HepG2 (cell line): Measurements from ENCODE around the gene BACH1. TPM values are rescaled to one million over a fixed set of nuclear protein-coding genes. Genes with fewer than 3 reads are reported as not detected.
A peak's percentile ranks its signal among the peaks of the same experiment; 100 is the strongest.

Experiments used
- ATAC-seq: fragments of 200-7000 bp; cut with Tn5 transposase; 3 replicates; pipeline ENCODE4 v1.9.1; 2020; ENCODE audit warnings: mild to moderate bottlenecking, moderate library complexity
- BruUV-seq: library from RNA; stranded (reverse); fragments of 400-500 nt; replicated peaks from 2 replicates; lab custom pipeline; 2021; lab: Mats Ljungman, UMichigan
- CTCF ChIA-PET: fragments of 300-600 bp; formaldehyde crosslinking; extraction: SDS; loops from one replicate; lab custom pipeline; 2021; ENCODE audit warnings: low total read pairs, inconsistent platforms, low intra/inter-chr PET ratio; lab: Yijun Ruan, JAX
- POLR2A ChIA-PET: fragments of 350-600 bp; sonication (Branson Sonifier 250); formaldehyde crosslinking; loops from one replicate; lab custom pipeline; 2020; ENCODE audit warnings: antibody characterized with exemption, inconsistent platforms; lab: Yijun Ruan, JAX
- DNase-seq: peaks from one replicate; pipeline ENCODE4 v3.0.0-alpha.2; 2015; ENCODE audit warnings: low spot score
- FAIRE-seq: peaks from 3 replicates; lab custom pipeline; 2011; peaks lifted over from hg19 to GRCh38; lab: Jason Lieb, UNC
- H2AFZ ChIP-seq: one replicate; pipeline ENCODE4 v1.6.1; 2011; ENCODE audit warnings: low read length, inconsistent platforms
- H3K27ac ChIP-seq: fragments of 300-600 bp; 3 replicates; pipeline ENCODE4 v1.8.0; 2011; ENCODE audit warnings: mixed run types, mild to moderate bottlenecking, mixed read lengths, low read length, inconsistent platforms; ENCODE audit not compliant: insufficient read depth; ENCODE audit errors: extremely low read length
- H3K27me3 ChIP-seq, 2 experiments: fragments of 200-600 bp in 1 of 2; 2 replicates in 1 of 2; 3 replicates in 1 of 2; pipeline versions ENCODE4 v1.6.0 to v1.8.0; 2011; ENCODE audit warnings: low read length in 2 of 2, mild to moderate bottlenecking in 2 of 2, moderate library complexity in 2 of 2, inconsistent platforms in 1 of 2; ENCODE audit not compliant: insufficient read depth in 2 of 2, control insufficient read depth in 1 of 2
- H3K36me3 ChIP-seq, 2 experiments: fragments of 200-600 bp in 1 of 2; replicated peaks in 1 of 2; 2 replicates in 1 of 2; 3 replicates in 1 of 2; pipeline versions ENCODE4 v1.5.1 to v1.8.0; 2011; ENCODE audit warnings: low read length in 2 of 2, inconsistent platforms in 1 of 2; ENCODE audit not compliant: insufficient read depth in 2 of 2, control insufficient read depth in 1 of 2
- H3K4me1 ChIP-seq: 2 replicates; pipeline ENCODE4 v1.5.1; 2012; ENCODE audit warnings: low read length, inconsistent platforms; ENCODE audit not compliant: insufficient read depth
- H3K4me2 ChIP-seq: 2 replicates; pipeline ENCODE4 v1.6.0; 2011; ENCODE audit warnings: low read depth, low read length, inconsistent platforms
- H3K4me3 ChIP-seq, 3 experiments: fragments of 200-600 bp in 1 of 3; sonication (generic), shearing (Covaris generic) in 1 of 3; replicated peaks in 1 of 3; 2 replicates each; pipeline ENCODE4 v1.5.1; 2011 to 2016; ENCODE audit warnings: low read length in 3 of 3, inconsistent platforms in 2 of 3, low read depth in 2 of 3, mild to moderate bottlenecking in 2 of 3, control low read depth in 1 of 3, mixed read lengths in 1 of 3; ENCODE audit not compliant: insufficient read depth in 1 of 3
- H3K79me2 ChIP-seq: one replicate; pipeline ENCODE4 v1.6.1; 2011; ENCODE audit warnings: low read length, inconsistent platforms; ENCODE audit not compliant: insufficient read depth
- H3K9ac ChIP-seq: 2 replicates; pipeline ENCODE4 v1.6.0; 2011; ENCODE audit warnings: mild to moderate bottlenecking, low read depth, low read length, inconsistent platforms; ENCODE audit not compliant: insufficient read depth
- H3K9me3 ChIP-seq: 2 replicates; pipeline ENCODE4 v1.5.1; 2012; ENCODE audit warnings: mild to moderate bottlenecking, low read length
- H4K20me1 ChIP-seq: 2 replicates; pipeline ENCODE4 v1.6.0; 2011; ENCODE audit warnings: inconsistent platforms, mild to moderate bottlenecking, low read length, moderate library complexity; ENCODE audit not compliant: insufficient read depth
- AKNA ChIP-seq: sonication (generic); formaldehyde crosslinking; IDR thresholded peaks from 2 replicates; pipeline ENCODE4 v1.4.0; 2020; ENCODE audit warnings: missing genetic modification reagents, borderline replicate concordance
- ARID4A ChIP-seq: sonication (generic); formaldehyde crosslinking; IDR thresholded peaks from 2 replicates; pipeline ENCODE4 v1.5.0; 2020; ENCODE audit warnings: mild to moderate bottlenecking, missing genetic modification reagents, borderline replicate concordance
- ASH2L ChIP-seq: fragments of 300-600, 200-600 bp; sonication (generic); IDR thresholded peaks from 2 replicates; pipeline ENCODE4 v1.7.0; 2017; ENCODE audit warnings: low read depth, mild to moderate bottlenecking, moderate library complexity, mixed read lengths, low read length; ENCODE audit not compliant: insufficient read length
- BRCA1 ChIP-seq: sonication (generic); formaldehyde crosslinking; IDR thresholded peaks from 2 replicates; pipeline ENCODE4 v1.4.0; 2020; ENCODE audit warnings: missing genetic modification reagents
- CREBL2 ChIP-seq: sonication (generic); formaldehyde crosslinking; IDR thresholded peaks from 2 replicates; pipeline ENCODE4 v1.8.1; 2023; ENCODE audit warnings: missing genetic modification reagents, mild to moderate bottlenecking, borderline replicate concordance
- FOXP4 ChIP-seq: sonication (generic); formaldehyde crosslinking; IDR thresholded peaks from 2 replicates; pipeline ENCODE4 v1.4.0; 2020; ENCODE audit warnings: missing genetic modification reagents
- RAD21 ChIP-seq: fragments of 450-650 bp; formaldehyde crosslinking; IDR thresholded peaks from 2 replicates; pipeline ENCODE4 v1.5.0; 2020; ENCODE audit warnings: mild to moderate bottlenecking
- RFX5 ChIP-seq: IDR thresholded peaks from 2 replicates; pipeline ENCODE4 v1.6.1; 2011; ENCODE audit warnings: low read depth, low read length, improper control_type of control experiment
- ZNF431 ChIP-seq: sonication (generic); formaldehyde crosslinking; IDR thresholded peaks from 2 replicates; pipeline ENCODE4 v1.9.0; 2022; ENCODE audit warnings: missing genetic modification reagents, low read depth, mild to moderate bottlenecking, borderline replicate concordance
- ZNF576 ChIP-seq: sonication (generic); formaldehyde crosslinking; IDR thresholded peaks from 2 replicates; pipeline ENCODE4 v1.4.0; 2020; ENCODE audit warnings: mild to moderate bottlenecking, missing genetic modification reagents
- ZNF619 ChIP-seq: sonication (generic); formaldehyde crosslinking; IDR thresholded peaks from 2 replicates; pipeline ENCODE4 v1.4.0; 2020; ENCODE audit warnings: mild to moderate bottlenecking, missing genetic modification reagents
- ZNF792 ChIP-seq: IDR thresholded peaks from 2 replicates; pipeline ENCODE4 v1.6.1; 2016
- ZSCAN21 ChIP-seq: sonication (generic); formaldehyde crosslinking; IDR thresholded peaks from 2 replicates; pipeline ENCODE4 v1.8.0; 2022; ENCODE audit warnings: mild to moderate bottlenecking, missing genetic modification reagents, moderate library complexity, borderline replicate concordance
- WGBS: methylation state at CpG from one replicate; pipeline ENCODE4 v1.1.6; 2017; ENCODE audit warnings: low lambda C conversion rate; 5-methylcytosine and 5-hydroxymethylcytosine counted together
- in situ Hi-C: cut with HindIII; loops from 2 replicates; pipeline ENCODE4 v1.10.0; 2017; ENCODE audit warnings: low pct_unique_long_range_greater_than_20kb; ENCODE audit not compliant: extremely low pct_ligation_motif_present
- intact Hi-C: fragments of 100-400 bp; cut with micrococcal nuclease; formaldehyde crosslinking; loops from one replicate; pipeline ENCODE4 v1.10.0; 2022; ENCODE audit not compliant: unreplicated experiment
- polyA plus RNA-seq, 8 experiments: library from polyadenylated mRNA; depleted of rRNA in 3 of 8; stranded (reverse) in 7 of 8; unstranded in 1 of 8; fragments of >200 nt; fragmentation: Illumina TruSeq in 4 of 8; extraction: Trizol in 4 of 8; gene quantifications; 2 replicates each; pipeline versions ENCODE4 v1.2.1 to v1.2.3, GENCODE V29; 2011 to 2016; ENCODE audit warnings: low read depth in 4 of 8, missing spikeins in 1 of 8, mixed read lengths in 1 of 8; ENCODE audit not compliant: insufficient read depth in 1 of 8
- total RNA-seq, 5 experiments: library from RNA; depleted of rRNA; stranded (reverse); fragments of >200 nt; fragmentation: Illumina TruSeq; extraction: Trizol; gene quantifications; 2 replicates each; pipeline ENCODE4 v1.2.3, GENCODE V29; 2016; ENCODE audit warnings: low read depth in 1 of 5

BACH1 gene
- total and polyA plus RNA-seq, 2 of the 13 experiments (the other 11 are each of a cell fraction or from before 2014, with no cell fraction given) = 16.5 to 51.7 TPM

- H3K9ac ChIP-seq = no peak overlapping the region
- no peak for FAIRE-seq
- H3K36me3 ChIP-seq = peaks cover 1 to 2% of the 10 kb centered on the region in 2 experiments; a peak in 1 of 5 replicates
- H3K4me1 ChIP-seq = peaks cover 66% of the 10 kb centered on the region
- H3K4me2 ChIP-seq = peak overlapping the region; percentile 16; the same call in 1 of the 2 replicates
- H3K4me3 ChIP-seq = no peak overlapping the region
- no peak overlapping the region for H2AFZ ChIP-seq
- intact Hi-C loops (no loop called here), in situ Hi-C loops (no loop called here)
- ATAC-seq = no peak
- H3K27ac ChIP-seq = peak overlapping the region; percentile 47
- H3K27me3 ChIP-seq = no peaks in the 10 kb centered on the region
- H4K20me1 ChIP-seq = peaks cover 84% of the 10 kb centered on the region
- no peak for DNase-seq
- H3K79me2 ChIP-seq = peaks cover 99% of the 10 kb centered on the region
- no TSS peak for BruUV-seq
- ChIA-PET CTCF (no interaction called here), POLR2A (no interaction called here)
- no peaks in the 10 kb centered on the region for H3K9me3 ChIP-seq
- 68% methylated on average over 3 of the region's 3 CpGs for WGBS
- no peak for TF ChIP-seq ASH2L
- no peak for TF ChIP-seq RAD21 (CRISPR knock-in tag)
- TF ChIP-seq ARID4A (CRISPR knock-in tag) = no peak
- TF ChIP-seq FOXP4 (CRISPR knock-in tag) = no peak
- no peak for TF ChIP-seq ZNF792 (CRISPR knock-in tag)
- no peak for TF ChIP-seq BRCA1 (CRISPR knock-in tag)
- TF ChIP-seq AKNA (CRISPR knock-in tag) = no peak
- TF ChIP-seq ZSCAN21 (CRISPR knock-in tag) = no peak
- no peak for TF ChIP-seq ZNF619 (CRISPR knock-in tag)
- no peak for TF ChIP-seq CREBL2 (CRISPR knock-in tag)
- TF ChIP-seq ZNF431 = no peak
- no peak for TF ChIP-seq ZNF576 (CRISPR knock-in tag)
- TF ChIP-seq RFX5 = no peak
Measured at GRCh38 chr21:29305068-29305467, 6.3 kb downstream of the BACH1 start.
